H9 (cell line): ENCODE measurements around the gene RNGTT. TPM values are rescaled to one million over a fixed set of nuclear protein-coding genes. Genes with fewer than 3 reads are reported as not detected.

ENCODE experiments used
- DNase-seq: peaks from one replicate; pipeline ENCODE4 v3.0.0-alpha.2; 2017
- H2AFZ ChIP-seq: one replicate; pipeline ENCODE4 v1.6.1; 2013; ENCODE audit warnings: mild to moderate bottlenecking, low read length, control low read depth, moderate library complexity
- H2AK5ac ChIP-seq: 2 replicates; pipeline ENCODE4 v1.6.1; 2013; ENCODE audit warnings: low read length, control low read depth, mixed read lengths; ENCODE audit not compliant: insufficient read length
- H2BK120ac ChIP-seq: one replicate; pipeline ENCODE4 v1.6.1; 2013; ENCODE audit warnings: low read depth, mild to moderate bottlenecking, low read length, control low read depth, inconsistent platforms; ENCODE audit not compliant: poor library complexity, severe bottlenecking
- H2BK12ac ChIP-seq: 2 replicates; pipeline ENCODE4 v1.6.1; 2013; ENCODE audit warnings: low read length, control low read depth, mixed read lengths, low read depth; ENCODE audit not compliant: insufficient read length
- H2BK15ac ChIP-seq: 2 replicates; pipeline ENCODE4 v1.6.1; 2013; ENCODE audit warnings: low read depth, low read length, control low read depth
- H2BK20ac ChIP-seq: one replicate; pipeline ENCODE4 v1.6.1; 2013; ENCODE audit warnings: low read depth, mild to moderate bottlenecking, low read length, control low read depth, inconsistent platforms; ENCODE audit not compliant: poor library complexity, severe bottlenecking
- H2BK5ac ChIP-seq: 2 replicates; pipeline ENCODE4 v1.6.1; 2013; ENCODE audit warnings: low read length, control low read depth, mixed read lengths; ENCODE audit not compliant: insufficient read length
- H3K14ac ChIP-seq: 2 replicates; pipeline ENCODE4 v1.6.1; 2013; ENCODE audit warnings: low read length, control low read depth; ENCODE audit not compliant: insufficient read depth
- H3K18ac ChIP-seq: 2 replicates; pipeline ENCODE4 v1.6.1; 2013; ENCODE audit warnings: low read depth, mild to moderate bottlenecking, mixed read lengths, low read length, control low read depth; ENCODE audit not compliant: insufficient read length
- H3K23ac ChIP-seq: 2 replicates; pipeline ENCODE4 v1.6.1; 2013; ENCODE audit warnings: low read length, control low read depth, mixed read lengths, low read depth; ENCODE audit not compliant: insufficient read length
- H3K23me2 ChIP-seq: 2 replicates; pipeline ENCODE4 v1.6.1; 2013; ENCODE audit warnings: low read depth, mild to moderate bottlenecking, mixed read lengths, low read length, control low read depth; ENCODE audit not compliant: insufficient read length, poor library complexity, severe bottlenecking
- H3K27ac ChIP-seq: 2 replicates; pipeline ENCODE4 v1.5.1; 2013; ENCODE audit warnings: low read length, control low read depth, mixed read lengths, low read depth; ENCODE audit not compliant: insufficient read length
- H3K27me3 ChIP-seq: 2 replicates; pipeline ENCODE4 v1.6.1; 2013; ENCODE audit warnings: low read length, control low read depth, inconsistent platforms; ENCODE audit not compliant: insufficient read depth
- H3K4ac ChIP-seq: 2 replicates; pipeline ENCODE4 v1.6.1; 2013; ENCODE audit warnings: low read depth, mild to moderate bottlenecking, control low read depth, inconsistent platforms, low read length, moderate library complexity
- H3K4me1 ChIP-seq: 2 replicates; pipeline ENCODE4 v1.6.1; 2013; ENCODE audit warnings: low read length, control low read depth, inconsistent platforms; ENCODE audit not compliant: insufficient read depth
- H3K4me2 ChIP-seq: 2 replicates; pipeline ENCODE4 v1.6.1; 2013; ENCODE audit warnings: low read length, control low read depth, mixed read lengths; ENCODE audit not compliant: insufficient read length, insufficient read depth
- H3K56ac ChIP-seq: 2 replicates; pipeline ENCODE4 v1.6.1; 2013; ENCODE audit warnings: low read depth, mild to moderate bottlenecking, mixed read lengths, low read length, control low read depth; ENCODE audit not compliant: insufficient read length
- H3K79me1 ChIP-seq: 2 replicates; pipeline ENCODE4 v1.6.1; 2013; ENCODE audit warnings: low read depth, mild to moderate bottlenecking, moderate library complexity, low read length, control low read depth, inconsistent platforms; ENCODE audit not compliant: insufficient read depth, poor library complexity, severe bottlenecking
- H3K79me2 ChIP-seq: 2 replicates; pipeline ENCODE4 v1.6.1; 2013; ENCODE audit warnings: low read length, control low read depth, inconsistent platforms; ENCODE audit not compliant: insufficient read depth
- H3K9ac ChIP-seq: 2 replicates; pipeline ENCODE4 v1.6.1; 2013; ENCODE audit warnings: low read length, control low read depth, mixed read lengths; ENCODE audit not compliant: insufficient read length; ENCODE audit errors: extremely low read depth
- H3K9me3 ChIP-seq: one replicate; pipeline ENCODE4 v1.6.1; 2013; ENCODE audit warnings: low read depth, low read length, inconsistent platforms; ENCODE audit not compliant: control insufficient read depth
- H3T11ph ChIP-seq: one replicate; pipeline ENCODE4 v1.6.1; 2013; ENCODE audit warnings: mild to moderate bottlenecking, low read length, control low read depth, inconsistent platforms
- H4K20me1 ChIP-seq: one replicate; pipeline ENCODE4 v1.6.1; 2013; ENCODE audit not compliant: control insufficient read depth, insufficient read length, insufficient read depth
- H4K5ac ChIP-seq: 2 replicates; pipeline ENCODE4 v1.6.1; 2013; ENCODE audit warnings: low read depth, mild to moderate bottlenecking, mixed read lengths, low read length, control low read depth; ENCODE audit not compliant: insufficient read length
- H4K8ac ChIP-seq: replicated peaks from 2 replicates; pipeline ENCODE4 v1.6.1; 2013; ENCODE audit warnings: low read length, control low read depth, mixed read lengths, low read depth; ENCODE audit not compliant: insufficient read length
- H4K91ac ChIP-seq: 2 replicates; pipeline ENCODE4 v1.6.1; 2013; ENCODE audit warnings: low read depth, mild to moderate bottlenecking, moderate library complexity, mixed read lengths, low read length, control low read depth; ENCODE audit not compliant: insufficient read length
- H3K27ac Mint-ChIP-seq, 3 experiments: 2 replicates in 2 of 3; 3 replicates in 1 of 3; pipeline ENCODE4 v1.8.0; 2020 to 2021; ENCODE audit warnings: mixed read lengths in 3 of 3, mild to moderate bottlenecking in 1 of 3, moderate library complexity in 1 of 3
- H3K27me3 Mint-ChIP-seq: 2 replicates; pipeline ENCODE4 v1.8.0; 2021; ENCODE audit warnings: low read depth, mild to moderate bottlenecking, moderate library complexity, mixed read lengths
- H3K36me3 Mint-ChIP-seq, 3 experiments: 2 replicates in 2 of 3; 3 replicates in 1 of 3; pipeline ENCODE4 v1.8.0; 2020 to 2021; ENCODE audit warnings: low read depth in 3 of 3, mixed read lengths in 3 of 3; ENCODE audit not compliant: insufficient read depth in 1 of 3
- H3K4me1 Mint-ChIP-seq, 2 experiments: 2 replicates each; pipeline ENCODE4 v1.8.0; 2020; ENCODE audit warnings: mixed read lengths in 2 of 2
- H3K4me3 Mint-ChIP-seq, 2 experiments: 2 replicates in 1 of 2; 3 replicates in 1 of 2; pipeline ENCODE4 v1.8.0; 2020 to 2021; ENCODE audit warnings: mild to moderate bottlenecking in 2 of 2, mixed read lengths in 2 of 2, moderate library complexity in 1 of 2
- H3K9me3 Mint-ChIP-seq, 2 experiments: 2 replicates in 1 of 2; 3 replicates in 1 of 2; pipeline ENCODE4 v1.8.0; 2020; ENCODE audit warnings: mild to moderate bottlenecking in 2 of 2, mixed read lengths in 2 of 2, moderate library complexity in 1 of 2
- CTCF ChIP-seq: fragments of 200-600 bp; sonication (generic); conservative IDR thresholded peaks from 3 replicates; pipeline ENCODE4 v1.8.0; 2021; ENCODE audit warnings: antibody characterized with exemption, mild to moderate bottlenecking
- WGBS: extraction: QIAGEN DNeasy Blood & Tissue Kit; methylation state at CpG from one replicate; pipeline ENCODE4 v1.1.7; 2013; ENCODE audit warnings: missing lambda C conversion rate, low lambda C conversion rate, mixed read lengths; ENCODE audit not compliant: insufficient read length; ENCODE audit errors: extremely low coverage; 5-methylcytosine and 5-hydroxymethylcytosine counted together
- total RNA-seq: library from RNA; stranded (reverse); gene quantifications from 2 replicates; pipeline ENCODE4 v1.2.1, GENCODE V29; 2021

RNGTT gene
- total RNA-seq, 1 experiment from 2014 or later, result 20.5 TPM

GRCh38 chr6:88680654-88681053 is 282.8 kb downstream of the RNGTT start:
- Histone ChIP-seq H2BK20ac (no peak overlapping the region), H2BK15ac (no peak overlapping the region), H3K79me2 (no peaks in the 10 kb centered on the region), H3K27ac (no peak overlapping the region), H3K4me1 (no peaks in the 10 kb centered on the region), H3K4ac (no peak overlapping the region), H4K8ac (no peak overlapping the region), H3K9me3 (no peaks in the 10 kb centered on the region), H3K23me2 (no peaks in the 10 kb centered on the region), H3K56ac (no peak overlapping the region), H3T11ph (no peak overlapping the region), H3K27me3 (no peaks in the 10 kb centered on the region), H3K79me1 (no peaks in the 10 kb centered on the region), H3K9ac (no peak overlapping the region), H3K23ac (no peak overlapping the region), H2AK5ac (no peak overlapping the region), H3K14ac (no peak overlapping the region), H2BK12ac (no peak overlapping the region), H2BK5ac (no peak overlapping the region), H3K4me2 (no peak overlapping the region), H4K20me1 (no peaks in the 10 kb centered on the region), H4K91ac (no peak overlapping the region), H4K5ac (no peak overlapping the region), H2BK120ac (no peak overlapping the region), H3K18ac (no peak overlapping the region), H2AFZ (no peak overlapping the region)
- Mint-ChIP-seq H3K4me1 (peaks cover 7 to 12% of the 10 kb centered on the region in 2 experiments), H3K36me3 (peaks cover 0 to 2% (median 1%) of the 10 kb centered on the region in 3 experiments; a peak in 1 of 7 replicates), H3K27ac (no peak overlapping the region), H3K9me3 (no peaks in the 10 kb centered on the region), H3K4me3 (no peak overlapping the region), H3K27me3 (no peaks in the 10 kb centered on the region)
- WGBS, result no CpG with 5 or more reads among the region's 6 CpGs
- no peak for TF ChIP-seq CTCF
- no peak for DNase-seq
